ENCODE measurements around the gene H2AZ2. TPM values are rescaled to one million over a fixed set of nuclear protein-coding genes. Genes with fewer than 3 reads are reported as not detected.
"Not testable (repeated sequence)": the region's sequence is repeated elsewhere in the genome, so short reads cannot be mapped to it uniquely, and the experiment has no call there.

Gene H2AZ2
- total RNA-seq, 1 donor from 2014 or later = 204 TPM

DNA sequence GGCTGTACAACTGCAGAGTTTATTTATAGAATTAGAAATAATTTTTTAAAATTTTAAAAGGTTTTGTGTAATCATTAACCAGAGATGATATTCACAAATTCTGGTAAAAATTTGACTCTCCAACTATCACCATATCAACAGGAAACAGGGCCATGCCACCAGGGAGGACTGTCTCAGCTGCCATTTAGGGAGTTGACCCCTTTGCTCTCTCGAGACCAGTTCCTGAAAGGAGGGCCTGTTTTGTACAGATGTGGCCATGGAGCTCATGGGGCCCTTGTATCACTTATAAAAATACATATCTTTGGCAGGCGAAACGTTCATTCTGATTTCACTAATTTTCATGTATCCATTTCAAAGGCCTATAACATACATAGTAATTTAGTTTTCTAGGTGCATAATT lies 20.3 kb downstream of the H2AZ2 start:
- DNase-seq (ENCODE audit: low spot score) = no peak
- no peaks in the 10 kb centered on the region for H3K9me3 Mint-ChIP-seq
- H3K27me3 Mint-ChIP-seq (ENCODE audit: low read depth) = no peaks in the 10 kb centered on the region
- H3K27ac Mint-ChIP-seq = no peak overlapping the region
- peaks cover 56% of the 10 kb centered on the region for H3K36me3 Mint-ChIP-seq (ENCODE audit: low read depth)
- no peak overlapping the region for H3K4me3 Mint-ChIP-seq (ENCODE audit: low read depth)
- H3K4me1 Mint-ChIP-seq (ENCODE audit: low read depth) = peaks cover 10% of the 10 kb centered on the region
- intact Hi-C loops (cut with micrococcal nuclease) = no loop called here

GRCh38 chr7:44824894-44825526 lies 22.9 kb downstream of the H2AZ2 start:
- H3K4me3 Mint-ChIP-seq (ENCODE audit: low read depth) = no peak overlapping the region
- peaks cover 8% of the 10 kb centered on the region for H3K4me1 Mint-ChIP-seq (ENCODE audit: low read depth)
- H3K9me3 Mint-ChIP-seq = no peaks in the 10 kb centered on the region
- peak overlapping the region; percentile 37 for H3K27ac Mint-ChIP-seq
- no peak for DNase-seq (ENCODE audit: low spot score)
- H3K27me3 Mint-ChIP-seq (ENCODE audit: low read depth) = no peaks in the 10 kb centered on the region
- intact Hi-C loops (cut with micrococcal nuclease) = no loop called here
- peaks cover 34% of the 10 kb centered on the region for H3K36me3 Mint-ChIP-seq (ENCODE audit: low read depth)

DNA sequence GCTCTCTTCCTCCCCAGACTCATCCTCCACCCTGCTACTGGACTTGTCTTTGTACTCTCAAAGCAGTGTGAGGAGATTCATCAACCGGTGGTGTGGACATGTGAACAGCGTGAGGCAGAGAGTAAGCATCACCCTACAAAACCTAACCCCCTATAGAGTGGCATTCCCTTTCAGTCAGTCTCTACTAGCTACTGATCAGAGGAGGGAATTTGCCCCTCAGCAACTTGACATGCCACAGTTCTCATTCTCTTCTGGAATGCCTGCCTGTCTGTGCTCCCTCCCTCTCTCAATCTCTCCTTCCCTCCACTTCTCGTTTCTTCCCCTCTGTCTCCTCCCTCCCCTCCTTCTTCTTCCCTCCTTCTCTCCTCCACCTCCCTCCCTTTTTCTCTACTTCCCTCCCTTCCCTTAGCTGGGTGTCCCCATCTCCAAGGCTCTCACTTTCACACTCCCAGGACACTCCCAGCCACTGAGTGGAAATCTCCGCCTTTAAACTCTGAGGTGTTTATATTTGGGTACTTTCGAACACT lies 24.6 kb downstream of the H2AZ2 start:
- H3K36me3 Mint-ChIP-seq (ENCODE audit: low read depth) = peaks cover 23% of the 10 kb centered on the region
- intact Hi-C loops (cut with micrococcal nuclease) = no loop called here
- no peaks in the 10 kb centered on the region for H3K9me3 Mint-ChIP-seq
- no peak overlapping the region for H3K4me3 Mint-ChIP-seq (ENCODE audit: low read depth)
- DNase-seq (ENCODE audit: low spot score) = no peak
- H3K27ac Mint-ChIP-seq = peak overlapping the region; percentile 52
- peaks cover 8% of the 10 kb centered on the region for H3K4me1 Mint-ChIP-seq (ENCODE audit: low read depth)
- H3K27me3 Mint-ChIP-seq (ENCODE audit: low read depth) = no peaks in the 10 kb centered on the region

DNA sequence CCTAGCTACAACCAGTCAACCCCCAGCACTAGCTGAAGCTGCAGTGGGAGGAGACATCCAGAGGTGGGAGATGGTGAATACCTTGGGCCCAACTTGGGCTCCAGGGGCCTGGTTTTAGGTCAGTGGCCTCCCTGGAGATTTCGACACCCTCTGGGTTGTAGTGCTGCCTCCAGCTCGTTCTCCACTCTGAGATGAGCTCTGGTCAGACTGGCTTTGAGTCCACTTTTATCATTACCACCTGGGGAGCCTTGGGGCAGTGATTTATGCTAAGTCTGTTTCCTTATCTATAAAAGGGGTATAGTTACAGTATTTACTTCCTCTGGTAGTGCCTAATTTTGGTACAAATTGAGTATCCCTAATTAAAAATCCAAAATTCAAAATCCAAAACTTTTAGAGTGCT lies 28.6 kb downstream of the H2AZ2 start:
- no peak overlapping the region for H3K27ac Mint-ChIP-seq
- H3K9me3 Mint-ChIP-seq = no peaks in the 10 kb centered on the region
- no peaks in the 10 kb centered on the region for H3K27me3 Mint-ChIP-seq (ENCODE audit: low read depth)
- H3K4me1 Mint-ChIP-seq (ENCODE audit: low read depth) = peaks cover under 1% of the 10 kb centered on the region
- DNase-seq (ENCODE audit: low spot score) = no peak
- intact Hi-C loops (cut with micrococcal nuclease) = no loop called here
- H3K4me3 Mint-ChIP-seq (ENCODE audit: low read depth) = no peak overlapping the region
- H3K36me3 Mint-ChIP-seq (ENCODE audit: low read depth) = peaks cover 2% of the 10 kb centered on the region

DNA sequence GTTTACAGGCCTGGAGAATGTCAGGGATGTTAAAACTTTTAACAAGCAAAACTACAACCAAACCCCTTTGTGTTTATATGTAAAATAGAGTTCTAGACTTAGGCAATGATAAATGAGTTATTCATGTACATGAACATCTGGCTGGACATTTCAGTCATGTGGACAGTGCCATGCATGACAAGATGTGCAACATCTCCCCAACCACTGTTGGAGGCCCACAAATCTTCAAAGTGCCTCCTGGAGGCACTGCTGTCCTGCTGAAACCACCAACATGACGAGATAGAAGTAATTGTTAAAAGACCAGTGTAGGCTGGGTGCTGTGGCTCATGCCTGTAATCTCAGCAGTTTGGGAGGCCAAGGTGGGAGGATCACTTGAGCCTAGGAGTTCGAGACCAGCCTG lies 33.0 kb downstream of the H2AZ2 start:
- Mint-ChIP-seq H3K9me3 (no peaks in the 10 kb centered on the region), H3K36me3 (ENCODE audit: low read depth) (no peaks in the 10 kb centered on the region), H3K27ac (no peak overlapping the region), H3K4me3 (ENCODE audit: low read depth) (no peak overlapping the region), H3K27me3 (ENCODE audit: low read depth) (no peaks in the 10 kb centered on the region), H3K4me1 (ENCODE audit: low read depth) (peaks cover 4% of the 10 kb centered on the region)
- no peak for DNase-seq (ENCODE audit: low spot score)
- intact Hi-C loops (cut with micrococcal nuclease) = no loop called here

- Mint-ChIP-seq H3K4me3 (ENCODE audit: low read depth) (no peak overlapping the region), H3K36me3 (ENCODE audit: low read depth) (no peaks in the 10 kb centered on the region), H3K4me1 (ENCODE audit: low read depth) (peaks cover 4% of the 10 kb centered on the region), H3K27me3 (ENCODE audit: low read depth) (no peaks in the 10 kb centered on the region), H3K9me3 (no peaks in the 10 kb centered on the region), H3K27ac (no peak overlapping the region)
- intact Hi-C loops (cut with micrococcal nuclease) = no loop called here
- no peak for DNase-seq (ENCODE audit: low spot score)
Measured at GRCh38 chr7:44811571-44811970, 36.3 kb downstream of the H2AZ2 start.

GRCh38 chr7:44811093-44811492 lies 36.8 kb downstream of the H2AZ2 start:
- Mint-ChIP-seq H3K4me1 (ENCODE audit: low read depth) (peaks cover 4% of the 10 kb centered on the region), H3K27ac (no peak overlapping the region), H3K27me3 (ENCODE audit: low read depth) (no peaks in the 10 kb centered on the region), H3K4me3 (ENCODE audit: low read depth) (no peak overlapping the region), H3K9me3 (no peaks in the 10 kb centered on the region), H3K36me3 (ENCODE audit: low read depth) (no peaks in the 10 kb centered on the region)
- intact Hi-C loops (cut with micrococcal nuclease) = no loop called here
- no peak for DNase-seq (ENCODE audit: low spot score)

DNA sequence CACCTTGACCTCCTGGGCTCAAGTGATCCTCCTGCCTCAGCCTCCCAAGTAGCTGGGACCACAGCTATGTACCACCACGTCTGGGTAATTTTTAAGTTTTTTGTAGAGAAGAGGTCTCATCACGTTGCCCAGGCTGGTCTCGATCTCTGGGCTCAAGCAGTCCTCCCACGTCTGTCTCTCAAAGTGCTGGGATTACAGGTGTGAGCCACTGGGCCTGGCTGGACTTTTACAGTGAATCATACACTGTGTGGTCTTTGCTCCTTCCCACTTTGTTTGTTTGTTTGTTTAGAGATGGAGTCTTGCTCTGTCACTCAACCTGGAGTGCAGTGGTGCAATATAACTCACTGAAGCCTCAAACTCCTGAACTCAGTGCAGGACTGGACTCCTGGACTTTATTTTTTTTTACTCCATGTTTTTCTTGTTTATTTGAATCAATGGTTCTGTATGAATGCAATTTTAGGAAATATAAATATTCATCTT lies 38.9 kb downstream of the H2AZ2 start:
- H3K4me3 Mint-ChIP-seq (ENCODE audit: low read depth) = no peak overlapping the region
- peaks cover 10% of the 10 kb centered on the region for H3K36me3 Mint-ChIP-seq (ENCODE audit: low read depth)
- H3K27ac Mint-ChIP-seq = no peak overlapping the region
- no peaks in the 10 kb centered on the region for H3K9me3 Mint-ChIP-seq
- no peak for DNase-seq (ENCODE audit: low spot score)
- intact Hi-C loops (cut with micrococcal nuclease) = no loop called here
- peaks cover 4% of the 10 kb centered on the region for H3K4me1 Mint-ChIP-seq (ENCODE audit: low read depth)
- H3K27me3 Mint-ChIP-seq (ENCODE audit: low read depth) = no peaks in the 10 kb centered on the region

DNA sequence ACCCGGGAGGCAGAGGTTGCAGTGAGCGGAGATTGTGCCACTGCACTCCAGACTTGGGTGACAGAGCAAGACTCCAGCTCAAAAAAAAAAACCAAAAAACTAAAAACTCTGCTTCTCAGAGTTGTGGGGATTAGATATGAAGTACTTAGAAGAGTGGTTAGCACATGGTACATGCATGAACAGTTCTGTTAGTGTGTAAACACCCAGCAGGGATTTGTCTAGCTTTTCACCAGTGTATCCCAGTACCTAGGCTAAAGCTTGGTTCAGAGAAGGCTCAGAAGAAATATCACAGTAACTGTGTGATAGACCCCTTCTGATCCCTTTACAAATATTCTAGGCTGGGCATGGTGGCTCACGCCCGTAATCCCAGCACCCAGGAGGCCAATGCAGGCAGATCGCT lies 41.9 kb downstream of the H2AZ2 start:
- Mint-ChIP-seq H3K9me3 (no peaks in the 10 kb centered on the region), H3K4me3 (ENCODE audit: low read depth) (no peak overlapping the region), H3K27ac (no peak overlapping the region), H3K4me1 (ENCODE audit: low read depth) (peaks cover 9% of the 10 kb centered on the region), H3K36me3 (ENCODE audit: low read depth) (peaks cover 38% of the 10 kb centered on the region), H3K27me3 (ENCODE audit: low read depth) (no peaks in the 10 kb centered on the region)
- DNase-seq (ENCODE audit: low spot score) = no peak
- intact Hi-C loops (cut with micrococcal nuclease) = no loop called here

DNA sequence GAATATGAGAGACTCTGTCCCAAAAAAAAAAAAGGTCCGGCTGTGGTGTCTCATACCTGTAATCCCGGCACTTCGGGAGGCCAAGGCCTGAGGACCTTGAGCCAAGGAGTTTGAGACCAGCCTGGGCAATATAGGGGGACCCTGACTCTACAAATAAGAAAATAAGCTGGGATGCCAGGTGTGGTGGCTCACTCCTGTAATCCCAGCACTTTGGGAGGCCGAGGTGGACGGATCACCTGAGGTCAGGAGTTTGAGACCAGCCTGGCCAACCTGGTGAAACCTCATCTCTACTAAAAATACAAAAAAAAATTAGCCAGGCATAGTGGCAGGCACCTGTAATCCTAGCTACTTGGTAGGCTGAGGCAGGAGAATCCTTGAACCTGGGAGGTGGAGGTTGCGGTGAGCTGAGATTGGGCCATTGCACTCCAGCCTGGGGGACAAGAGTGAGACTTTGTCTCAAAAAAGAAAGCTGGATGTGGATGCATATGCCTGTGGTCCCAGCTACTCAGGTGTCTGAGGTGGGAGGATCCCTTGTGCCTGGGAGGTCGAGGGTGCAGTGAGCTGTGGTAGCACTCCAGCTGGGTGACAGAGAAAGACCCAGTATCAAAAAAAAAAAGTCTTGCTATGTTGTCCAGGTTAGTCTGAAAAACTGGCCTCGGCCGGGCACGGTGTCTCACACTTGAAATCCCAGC lies 43.9 kb downstream of the H2AZ2 start:
- DNase-seq (ENCODE audit: low spot score); H3K27ac Mint-ChIP-seq; intact Hi-C loops (cut with micrococcal nuclease); H3K9me3 Mint-ChIP-seq; H3K4me3 Mint-ChIP-seq (ENCODE audit: low read depth); H3K27me3 Mint-ChIP-seq (ENCODE audit: low read depth): not testable (repeated sequence)
- Mint-ChIP-seq H3K36me3 (ENCODE audit: low read depth) (peaks cover 56% of the 10 kb centered on the region), H3K4me1 (ENCODE audit: low read depth) (peaks cover 18% of the 10 kb centered on the region)

DNA sequence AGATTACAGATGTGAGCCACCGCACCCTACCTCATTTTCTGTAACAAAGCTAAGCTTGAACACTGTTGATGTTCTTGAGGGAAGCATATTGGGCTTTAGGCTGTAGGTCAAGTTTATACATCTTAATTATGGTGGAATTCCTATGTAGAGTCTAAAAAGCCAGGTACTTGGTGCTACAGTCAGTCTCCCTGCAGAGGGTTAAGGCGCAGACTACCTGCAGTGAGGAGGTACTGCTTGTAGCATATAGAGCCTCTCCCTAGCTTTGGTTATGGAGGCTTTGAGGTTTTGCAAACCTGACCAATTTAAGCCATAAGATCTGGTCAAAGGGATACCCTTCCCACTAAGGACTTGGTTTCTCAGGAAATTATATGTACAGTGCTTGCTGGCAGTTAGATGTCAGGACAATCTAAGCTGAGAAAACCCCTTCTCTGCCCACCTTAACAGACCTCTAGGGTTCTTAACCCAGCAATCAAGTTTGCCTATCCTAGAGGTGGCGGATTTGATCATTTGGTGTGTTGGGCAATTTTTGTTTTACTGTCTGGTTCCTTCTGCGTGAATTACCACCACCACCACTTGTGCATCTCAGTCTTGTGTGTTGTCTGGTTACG lies 45.4 kb downstream of the H2AZ2 start:
- Mint-ChIP-seq H3K4me1 (ENCODE audit: low read depth) (peaks cover 27% of the 10 kb centered on the region), H3K4me3 (ENCODE audit: low read depth) (no peak overlapping the region), H3K27ac (no peak overlapping the region), H3K27me3 (ENCODE audit: low read depth) (no peaks in the 10 kb centered on the region), H3K36me3 (ENCODE audit: low read depth) (peaks cover 70% of the 10 kb centered on the region), H3K9me3 (no peaks in the 10 kb centered on the region)
- intact Hi-C loops (cut with micrococcal nuclease) = no loop called here
- DNase-seq (ENCODE audit: low spot score) = no peak

- Mint-ChIP-seq H3K4me1 (ENCODE audit: low read depth) (peaks cover 28% of the 10 kb centered on the region), H3K36me3 (ENCODE audit: low read depth) (peaks cover 76% of the 10 kb centered on the region), H3K27ac (no peak overlapping the region), H3K27me3 (ENCODE audit: low read depth) (no peaks in the 10 kb centered on the region), H3K9me3 (no peaks in the 10 kb centered on the region), H3K4me3 (ENCODE audit: low read depth) (no peak overlapping the region)
- no peak for DNase-seq (ENCODE audit: low spot score)
- intact Hi-C loops (cut with micrococcal nuclease) = no loop called here
Measured at GRCh38 chr7:44801890-44802289, 46.0 kb downstream of the H2AZ2 start.

- Mint-ChIP-seq H3K27me3 (ENCODE audit: low read depth) (no peaks in the 10 kb centered on the region), H3K4me1 (ENCODE audit: low read depth) (peaks cover 28% of the 10 kb centered on the region), H3K27ac (peak overlapping the region; percentile 25), H3K9me3 (no peaks in the 10 kb centered on the region), H3K4me3 (ENCODE audit: low read depth) (peak overlapping the region; percentile 33), H3K36me3 (ENCODE audit: low read depth) (peaks cover 73% of the 10 kb centered on the region)
- no peak for DNase-seq (ENCODE audit: low spot score)
- intact Hi-C loops (cut with micrococcal nuclease) = no loop called here
Measured at GRCh38 chr7:44799939-44800338, 47.9 kb downstream of the H2AZ2 start.
